KOPT-K1 (cell line): ENCODE measurements around the gene C1QTNF9B.
"Not testable (repeated sequence)": the region's sequence is repeated elsewhere in the genome, so short reads cannot be mapped to it uniquely, and the experiment has no call there.

ENCODE experiments used
- H3K27ac ChIP-seq: fragments of 200-600 bp; sonication (generic); 2 replicates; pipeline ENCODE4 v1.5.1; 2016; ENCODE audit warnings: antibody characterized with exemption, mild to moderate bottlenecking, low read depth, low read length; ENCODE audit not compliant: poor library complexity, severe bottlenecking
- H3K36me3 ChIP-seq: fragments of 200-600 bp; sonication (generic); 2 replicates; pipeline ENCODE4 v1.5.1; 2017; ENCODE audit warnings: antibody characterized with exemption, mild to moderate bottlenecking, low read length, moderate library complexity; ENCODE audit not compliant: insufficient read depth
- H3K9me3 ChIP-seq: fragments of 200-600 bp; sonication (generic); 2 replicates; pipeline ENCODE4 v1.5.1; 2017; ENCODE audit warnings: antibody characterized with exemption, low read length, mild to moderate bottlenecking; ENCODE audit not compliant: insufficient read depth, poor library complexity, severe bottlenecking

Gene C1QTNF9B

DNA sequence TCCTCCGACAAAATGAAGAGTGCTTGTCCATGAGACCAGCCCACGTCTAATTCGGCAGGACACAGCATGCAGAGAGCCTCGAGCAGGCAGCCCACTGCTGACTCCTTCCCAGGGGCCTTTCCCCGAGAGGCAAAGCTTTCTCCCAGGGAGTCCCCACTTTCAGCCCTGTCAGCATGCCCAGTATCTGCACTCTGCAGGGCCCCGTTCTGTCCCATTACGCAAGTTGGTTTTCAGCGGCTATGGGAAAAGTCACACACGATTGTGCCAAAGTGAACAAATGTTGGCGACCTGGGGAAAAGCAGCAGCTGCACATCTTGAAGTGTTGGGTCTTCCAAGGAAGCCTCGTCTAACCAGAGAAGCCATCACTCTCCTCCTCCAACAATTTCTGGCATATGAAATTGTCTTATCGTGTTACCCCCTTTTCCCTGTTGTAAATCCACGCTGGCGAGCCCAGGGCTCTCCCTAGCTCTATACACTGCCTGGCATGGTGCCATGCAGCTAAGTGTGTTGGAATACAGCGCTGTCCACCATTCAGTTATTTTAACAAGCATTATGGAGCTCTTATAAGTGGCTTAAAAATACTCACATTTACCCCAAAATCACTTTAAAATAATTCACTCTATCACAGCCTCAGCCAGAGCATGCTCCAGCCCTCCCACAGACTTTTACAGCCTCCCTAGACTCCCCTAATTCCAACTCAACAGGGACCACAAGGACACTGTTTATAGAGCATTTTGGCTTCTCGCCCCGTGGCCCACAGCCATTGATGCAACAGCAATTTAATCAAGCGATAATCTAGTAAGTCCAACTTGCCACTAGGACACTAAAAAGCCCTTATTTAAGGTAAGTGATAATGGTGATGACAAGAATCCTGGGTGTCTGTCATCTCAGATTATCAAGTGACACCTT lies 16.6 kb downstream of the C1QTNF9B start:
- peaks cover 20% of the 10 kb centered on the region for H3K36me3 ChIP-seq
- H3K27ac ChIP-seq, H3K9me3 ChIP-seq: not testable (repeated sequence)

DNA sequence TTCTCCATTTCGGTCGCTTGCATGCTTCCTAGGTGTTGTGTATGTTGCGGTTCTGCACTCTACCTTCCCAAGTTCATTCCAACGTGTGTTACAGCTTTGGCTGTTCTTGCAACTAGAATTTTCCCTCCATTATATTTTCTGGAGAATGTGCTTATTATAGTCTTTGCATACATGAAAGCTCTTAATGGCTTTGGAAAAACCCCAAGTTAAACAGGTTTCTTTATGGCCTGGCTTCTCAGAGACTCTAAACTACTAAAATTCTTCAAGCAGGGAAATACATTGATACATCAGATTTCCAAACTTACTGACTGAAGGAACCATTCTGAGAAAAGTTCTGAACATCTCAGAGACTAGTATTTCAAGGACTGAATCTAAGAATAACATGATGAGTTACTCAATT lies 20.0 kb downstream of the C1QTNF9B start:
- Histone ChIP-seq H3K36me3 (peaks cover 5% of the 10 kb centered on the region; the same call in 1 of the 2 replicates), H3K27ac (no peak overlapping the region), H3K9me3 (no peaks in the 10 kb centered on the region)

DNA sequence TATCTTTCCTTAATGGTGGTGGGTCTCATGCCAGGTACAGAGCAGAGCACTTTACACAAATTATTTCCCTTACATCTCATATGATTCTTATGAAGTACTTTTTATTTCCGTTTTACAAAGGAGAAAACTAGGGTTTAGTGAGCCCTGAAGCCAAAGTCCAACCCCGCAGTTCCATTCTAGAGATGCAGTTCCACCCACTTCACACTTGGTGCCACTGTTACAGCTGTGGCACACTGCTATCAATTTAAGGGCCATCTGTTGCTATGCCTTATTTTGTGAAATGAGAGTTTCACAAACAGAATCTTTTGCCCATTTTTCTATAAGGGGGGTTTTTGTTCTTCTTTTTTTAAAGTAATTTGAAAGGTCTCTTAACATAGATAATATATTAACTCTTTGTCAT lies 21.0 kb downstream of the C1QTNF9B start:
- Histone ChIP-seq H3K36me3 (peaks cover 5% of the 10 kb centered on the region; the same call in 1 of the 2 replicates), H3K27ac (no peak overlapping the region), H3K9me3 (no peaks in the 10 kb centered on the region)

DNA sequence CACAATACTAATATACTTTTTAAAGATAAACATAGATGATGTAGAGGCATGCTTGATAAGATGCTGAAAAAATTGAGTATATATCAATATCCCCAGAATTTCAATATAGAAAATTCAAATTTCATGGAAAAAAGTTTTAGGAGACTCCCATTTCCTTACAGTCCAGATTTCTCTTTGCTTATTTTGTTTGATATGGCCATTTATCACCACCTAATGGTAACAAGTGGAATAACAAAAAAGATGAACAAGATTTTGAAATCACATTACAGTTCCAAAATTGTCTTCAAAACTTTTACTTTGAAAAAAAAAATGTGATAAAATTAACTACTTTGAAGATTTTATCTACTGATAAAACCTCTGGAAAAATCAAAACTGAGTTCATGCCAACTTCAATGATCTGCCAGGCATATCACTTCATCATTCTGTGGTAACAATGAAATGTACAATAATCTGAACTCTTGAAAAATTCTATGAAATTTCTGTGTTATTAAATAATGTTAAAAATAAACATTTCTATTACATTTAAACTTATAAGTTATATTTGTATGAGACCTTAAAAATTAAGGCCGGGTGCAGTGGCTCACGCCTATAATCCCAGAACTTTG lies 25.6 kb downstream of the C1QTNF9B start:
- H3K9me3 ChIP-seq = no peaks in the 10 kb centered on the region
- H3K27ac ChIP-seq = no peak overlapping the region
- no peaks in the 10 kb centered on the region for H3K36me3 ChIP-seq

DNA sequence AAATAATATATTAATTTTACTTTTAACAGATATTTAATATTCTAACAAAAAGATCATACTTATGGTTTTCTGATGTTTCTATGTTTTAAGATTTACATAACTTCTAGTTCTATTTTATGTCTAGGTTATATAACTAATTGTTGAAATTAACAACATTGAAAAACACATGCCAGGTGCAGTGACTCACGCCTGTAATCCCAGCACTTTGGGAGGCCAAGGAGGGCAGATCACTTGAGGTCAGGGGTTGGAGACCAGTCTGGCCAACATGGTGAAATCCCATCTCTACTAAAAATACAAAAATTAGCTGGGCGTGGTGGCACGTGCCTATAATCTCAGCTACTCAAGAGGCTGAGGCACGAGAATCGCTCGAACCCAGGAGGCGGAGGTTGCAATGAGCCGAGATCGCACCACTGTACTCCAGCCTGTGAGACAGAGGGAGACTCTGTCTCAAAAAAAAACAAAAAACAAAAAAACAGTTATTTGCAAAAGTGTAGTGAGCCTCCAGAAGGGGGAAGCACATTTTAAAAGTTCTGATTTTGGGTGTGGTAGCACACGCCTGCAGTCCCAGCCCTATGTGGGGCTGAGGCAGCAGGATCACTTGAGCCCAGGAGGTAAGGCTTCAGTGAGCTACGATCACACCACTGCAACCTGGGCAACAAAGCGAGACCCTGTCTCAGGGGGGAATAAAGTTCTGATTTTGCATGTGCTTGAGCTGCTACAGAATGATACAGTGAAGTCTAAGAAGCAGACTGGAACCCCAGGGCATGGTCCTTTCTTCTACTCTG lies 26.8 kb downstream of the C1QTNF9B start:
- H3K9me3 ChIP-seq = no peaks in the 10 kb centered on the region
- no peak overlapping the region for H3K27ac ChIP-seq
- no peaks in the 10 kb centered on the region for H3K36me3 ChIP-seq

DNA sequence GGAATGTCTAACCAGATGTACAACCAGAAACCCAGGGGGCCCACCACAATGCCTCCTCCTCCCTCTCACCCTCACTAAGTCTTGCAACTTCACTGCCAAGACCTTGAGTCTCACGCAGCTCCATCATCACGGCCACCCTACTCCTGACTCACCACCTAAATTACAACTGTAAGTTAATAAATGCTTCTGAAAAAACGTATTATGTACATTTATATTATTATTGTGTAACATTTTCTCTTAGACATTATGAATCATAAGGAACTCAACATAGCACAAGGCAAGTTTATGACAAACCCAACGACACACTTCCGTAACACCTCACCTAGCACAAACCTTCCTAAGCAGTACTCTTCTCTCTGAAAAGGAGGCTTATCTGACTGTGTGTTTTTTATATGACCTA lies 28.8 kb downstream of the C1QTNF9B start:
- H3K9me3 ChIP-seq = no peaks in the 10 kb centered on the region
- no peak overlapping the region for H3K27ac ChIP-seq
- no peaks in the 10 kb centered on the region for H3K36me3 ChIP-seq

DNA sequence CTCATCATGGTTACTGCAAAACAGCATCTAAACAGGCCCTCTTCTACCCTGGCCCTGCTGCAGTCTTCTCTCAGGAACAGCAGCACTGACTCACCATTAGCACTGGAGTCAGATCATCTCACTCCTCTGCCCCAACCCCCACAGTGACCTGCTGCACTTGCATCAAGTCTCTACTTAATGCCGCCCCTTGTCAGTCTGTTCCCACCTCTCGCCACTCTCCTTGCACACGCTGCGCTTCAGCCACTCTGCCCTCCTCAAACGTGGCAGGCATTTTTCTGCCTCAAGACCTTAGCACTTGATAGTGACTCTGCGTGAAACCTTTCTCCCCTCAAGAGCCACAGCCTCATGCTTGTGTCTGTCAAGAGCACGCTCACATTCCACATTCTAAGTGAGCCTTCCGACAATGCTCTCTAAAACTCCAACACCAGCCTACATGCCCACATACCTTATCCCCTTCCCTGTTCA lies 30.2 kb downstream of the C1QTNF9B start:
- Histone ChIP-seq H3K27ac (no peak overlapping the region), H3K9me3 (no peaks in the 10 kb centered on the region), H3K36me3 (no peaks in the 10 kb centered on the region)

DNA sequence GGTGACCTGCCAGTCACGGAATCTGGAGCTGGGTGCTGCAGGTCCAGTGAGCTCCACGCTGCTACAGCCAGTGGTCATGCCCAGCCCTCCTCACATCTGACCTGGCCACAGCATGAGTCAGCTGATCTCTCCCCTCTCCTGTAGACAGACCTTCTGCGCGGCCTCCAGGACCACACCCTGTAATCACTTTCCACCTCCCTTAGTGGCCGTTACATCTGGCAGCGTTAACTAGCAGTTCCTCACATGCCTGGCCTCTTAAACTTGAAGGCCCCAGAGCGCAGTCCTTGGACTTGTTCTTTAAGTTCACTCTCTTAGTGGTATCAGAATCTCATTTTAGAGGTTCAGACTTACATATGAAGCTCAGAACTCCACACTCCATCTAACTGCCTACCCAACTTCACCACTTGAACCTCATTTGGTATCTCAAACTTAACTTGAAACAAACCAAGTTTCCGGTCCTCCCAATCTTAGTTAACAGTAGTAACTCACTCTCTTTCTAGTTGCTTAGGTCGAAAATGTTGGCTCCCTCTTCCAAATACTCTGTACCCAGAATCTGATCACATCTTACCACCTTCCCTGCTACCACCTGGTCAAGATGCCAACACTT lies 30.8 kb downstream of the C1QTNF9B start:
- H3K36me3 ChIP-seq = no peaks in the 10 kb centered on the region
- no peak overlapping the region for H3K27ac ChIP-seq

DNA sequence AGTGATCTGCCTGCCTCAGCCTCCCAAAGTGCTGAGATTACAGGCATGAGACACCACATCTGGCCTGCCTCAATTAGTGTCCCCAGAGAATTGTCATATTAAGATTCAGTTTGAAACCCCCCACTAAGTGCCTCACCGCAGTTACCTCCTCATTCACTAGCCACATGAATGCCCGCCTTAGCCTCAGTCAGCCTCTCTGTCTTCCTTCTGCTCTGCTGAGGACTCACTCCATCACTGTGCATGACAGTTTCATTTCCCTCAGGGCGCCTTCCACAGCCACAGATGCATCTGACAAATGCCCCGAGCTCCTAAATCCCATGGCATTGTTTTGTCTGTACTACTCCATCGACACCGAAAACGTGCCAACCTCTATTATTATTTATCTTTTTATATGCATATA lies 31.4 kb downstream of the C1QTNF9B start:
- Histone ChIP-seq H3K36me3 (no peaks in the 10 kb centered on the region), H3K9me3 (no peaks in the 10 kb centered on the region), H3K27ac (no peak overlapping the region)

More for the DNA sequence above, 30.8 kb downstream of the C1QTNF9B start:
- no peaks in the 10 kb centered on the region for H3K9me3 ChIP-seq

DNA sequence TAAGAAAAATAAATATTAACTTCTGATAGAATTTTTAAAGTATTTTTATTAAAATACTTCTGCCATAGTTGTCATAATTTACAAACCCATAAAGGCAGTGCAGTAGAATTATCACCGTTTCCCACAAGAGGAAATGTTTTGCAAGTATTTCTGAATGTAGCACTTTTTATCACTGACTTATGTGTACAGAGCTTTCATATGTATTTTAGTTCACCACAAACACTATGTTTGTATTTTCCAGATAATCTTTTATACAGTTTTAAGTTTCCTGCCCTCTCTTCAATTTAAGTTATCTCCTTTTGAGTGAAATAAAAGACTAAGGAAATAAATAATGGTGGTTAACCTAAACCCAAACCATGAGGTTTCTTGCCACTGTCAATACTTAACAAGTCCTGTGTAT lies 32.3 kb downstream of the C1QTNF9B start:
- Histone ChIP-seq H3K9me3 (no peaks in the 10 kb centered on the region), H3K27ac (no peak overlapping the region), H3K36me3 (no peaks in the 10 kb centered on the region)

DNA sequence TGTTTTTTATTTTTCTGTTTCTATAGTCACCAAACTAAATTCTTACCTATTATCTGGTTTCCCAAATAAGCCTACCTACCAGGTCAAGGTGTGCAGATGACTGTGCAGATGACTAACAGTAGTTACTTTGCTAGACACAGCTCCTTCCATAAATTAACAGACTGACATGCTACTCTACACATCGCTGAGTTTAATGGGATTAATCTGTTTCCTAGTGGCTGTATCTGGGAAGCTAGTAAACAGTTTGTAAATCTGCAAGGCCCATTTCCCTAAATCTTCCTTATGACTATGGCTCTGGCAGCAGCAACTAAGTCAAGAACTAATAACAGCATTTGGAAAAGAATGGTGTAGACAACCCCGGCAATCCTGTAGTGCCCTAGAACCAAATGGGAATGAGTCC lies 36.0 kb downstream of the C1QTNF9B start:
- no peaks in the 10 kb centered on the region for H3K9me3 ChIP-seq
- no peaks in the 10 kb centered on the region for H3K36me3 ChIP-seq
- no peak overlapping the region for H3K27ac ChIP-seq

DNA sequence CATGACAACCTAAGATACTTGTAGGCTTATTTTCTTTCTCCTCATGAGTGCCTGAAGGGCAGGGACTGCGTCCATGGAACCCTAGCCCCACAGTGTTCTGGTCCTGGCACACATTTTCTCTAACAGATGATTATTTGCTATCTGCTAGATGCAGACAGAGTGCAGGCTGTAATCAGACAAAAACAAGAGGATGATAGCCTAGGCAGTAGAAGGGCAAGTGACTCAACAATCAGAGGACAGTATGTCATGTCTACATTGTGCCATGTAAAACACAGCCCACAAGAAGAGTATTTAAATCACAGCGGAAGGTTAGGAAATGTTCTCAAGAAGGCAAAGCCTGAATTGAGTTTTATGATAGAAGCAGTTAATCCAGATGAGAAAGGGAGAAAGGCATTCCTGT lies 37.4 kb downstream of the C1QTNF9B start:
- H3K27ac ChIP-seq = no peak overlapping the region
- no peaks in the 10 kb centered on the region for H3K36me3 ChIP-seq
- no peaks in the 10 kb centered on the region for H3K9me3 ChIP-seq

DNA sequence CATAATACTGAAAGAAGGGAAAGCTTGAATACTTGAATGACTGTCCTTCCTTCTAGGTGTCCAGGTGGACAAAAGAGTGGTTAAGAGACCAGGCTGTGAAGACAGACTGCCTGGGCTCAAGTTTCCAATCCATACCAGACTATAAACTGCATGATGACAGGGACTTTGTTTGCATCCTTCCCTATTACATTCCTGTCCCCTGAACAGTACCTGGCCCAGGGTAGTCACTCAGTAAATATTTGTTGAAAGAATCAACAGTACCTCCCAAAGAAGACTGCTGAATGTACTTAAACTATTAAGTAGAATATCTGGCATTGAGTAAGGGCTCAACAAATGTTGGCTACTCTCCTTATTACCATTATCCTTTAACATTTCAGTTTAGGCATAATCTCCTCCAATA lies 37.8 kb downstream of the C1QTNF9B start:
- Histone ChIP-seq H3K9me3 (no peaks in the 10 kb centered on the region), H3K36me3 (no peaks in the 10 kb centered on the region), H3K27ac (no peak overlapping the region)

DNA sequence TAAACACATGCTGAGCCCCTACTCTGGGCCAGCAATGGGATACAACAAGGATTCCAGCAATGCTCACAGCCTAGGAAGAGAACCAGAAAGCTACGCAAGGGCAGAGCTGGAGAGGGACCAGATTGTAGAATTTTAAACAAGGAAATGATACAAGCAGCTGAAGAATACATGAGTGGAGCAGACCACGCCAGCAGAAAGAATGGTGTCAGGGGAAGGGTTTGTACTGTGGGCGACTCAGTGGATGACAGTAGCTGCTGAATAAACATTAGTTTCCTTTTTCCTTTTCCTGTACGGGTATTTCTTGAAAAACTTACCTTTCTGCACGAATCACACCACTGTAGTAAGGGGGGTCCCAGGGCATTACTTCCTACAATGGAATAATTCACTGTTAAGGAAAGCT lies 38.8 kb downstream of the C1QTNF9B start:
- no peaks in the 10 kb centered on the region for H3K36me3 ChIP-seq
- no peak overlapping the region for H3K27ac ChIP-seq
- no peaks in the 10 kb centered on the region for H3K9me3 ChIP-seq
